HG03460 (cell line): Measurements from ENCODE around the gene EPHB4.
"Not testable (repeated sequence)": the region's sequence is repeated elsewhere in the genome, so short reads cannot be mapped to it uniquely, and the experiment has no call there.

Experiments used
- ATAC-seq: cut with Tn5 transposase; IDR thresholded peaks from one replicate; pipeline ENCODE4 v1.9.1; 2021; ENCODE audit not compliant: unreplicated experiment

The EPHB4 gene

GRCh38 chr7:100822236-100823139 lies 4.8 kb downstream of the EPHB4 start:
- ATAC-seq, result no peak

DNA sequence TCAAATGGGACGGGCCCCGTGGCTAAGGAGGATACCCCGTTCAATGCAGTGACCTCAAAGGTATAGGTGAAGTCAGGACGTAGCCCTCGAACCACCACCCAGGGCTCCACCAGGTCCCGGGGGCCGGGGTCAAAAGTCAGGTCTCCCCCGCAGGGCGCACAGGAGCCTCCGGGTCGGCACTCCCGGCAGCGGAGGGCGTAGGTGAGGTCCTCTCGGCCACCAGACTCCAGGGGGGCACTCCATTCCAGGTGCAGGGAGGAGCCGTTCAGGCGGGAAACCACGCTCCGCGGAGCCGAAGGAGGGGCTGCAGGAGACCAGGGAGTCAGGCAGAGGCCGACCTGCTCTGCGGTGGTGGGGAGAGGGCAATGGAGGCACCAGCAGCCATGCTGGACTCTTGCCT lies 7.7 kb downstream of the EPHB4 start:
- no peak for ATAC-seq

GRCh38 chr7:100818825-100819224 lies 8.5 kb downstream of the EPHB4 start:
- no peak for ATAC-seq

- ATAC-seq, result no peak
Measured at GRCh38 chr7:100818366-100818765, 9.0 kb downstream of the EPHB4 start.

DNA sequence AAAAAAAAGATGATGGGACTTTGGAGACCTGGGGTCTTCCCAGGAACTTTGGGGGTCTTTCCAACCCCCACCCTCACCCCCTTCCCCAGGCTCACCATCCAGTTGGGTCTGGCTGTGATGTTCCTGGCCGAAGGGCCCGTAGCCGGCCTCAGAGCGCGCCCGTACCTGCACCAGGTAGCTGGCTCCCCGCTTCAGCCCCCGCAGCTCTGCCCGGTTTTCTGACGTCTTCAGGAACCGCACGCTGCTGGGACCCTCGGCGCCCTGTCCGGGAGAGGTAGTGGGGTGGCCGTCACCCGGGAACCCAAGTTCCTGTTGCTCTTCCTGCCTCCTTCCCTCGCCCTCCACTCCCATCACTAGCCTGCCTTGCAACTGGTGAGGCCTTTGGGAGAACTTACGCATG lies 10.2 kb downstream of the EPHB4 start:
- no peak for ATAC-seq

DNA sequence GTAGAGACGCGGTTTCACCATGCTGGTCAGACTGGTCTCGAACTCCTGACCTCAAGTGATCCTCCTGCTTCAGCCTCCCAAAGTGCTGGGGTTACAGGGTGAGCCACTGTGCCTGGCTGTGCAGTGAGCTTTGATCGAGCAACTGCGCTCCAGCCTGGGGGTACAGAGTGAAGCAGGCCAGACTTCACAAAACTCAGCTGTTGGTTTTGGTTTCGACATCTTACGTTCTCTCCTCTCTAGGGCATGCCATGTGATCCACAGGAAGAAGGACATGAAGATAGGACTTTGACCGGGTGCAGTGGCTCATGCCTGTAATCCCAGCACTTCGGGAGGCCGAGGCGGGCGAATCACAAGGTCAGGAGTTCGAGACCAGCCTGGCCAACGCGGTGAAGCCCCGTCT lies 10.8 kb downstream of the EPHB4 start:
- ATAC-seq, result not testable (repeated sequence)

- ATAC-seq, result no peak
Measured at GRCh38 chr7:100812729-100813128, 14.6 kb downstream of the EPHB4 start.

DNA sequence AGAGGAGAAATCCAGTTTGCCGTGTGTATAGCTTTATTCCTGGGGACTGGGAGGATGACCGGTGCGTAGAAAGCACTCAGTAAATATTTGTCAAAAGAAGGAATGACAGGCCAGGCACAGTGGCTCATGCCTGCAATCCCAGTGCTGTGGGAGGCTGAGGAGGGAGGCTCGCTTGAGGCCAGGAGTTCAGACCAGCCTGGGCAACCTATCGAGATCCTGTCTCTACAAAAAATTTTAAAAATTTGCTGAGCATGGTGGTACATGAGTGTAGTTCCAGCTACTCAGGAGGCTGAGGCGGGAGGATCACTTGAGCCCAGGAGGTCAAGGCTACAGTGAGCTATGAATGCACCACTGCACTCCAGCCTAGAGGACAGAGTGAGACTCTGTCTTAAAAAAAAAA lies 15.8 kb downstream of the EPHB4 start:
- ATAC-seq, result no peak

- ATAC-seq, result no peak
Measured at GRCh38 chr7:100808354-100808875, 18.9 kb downstream of the EPHB4 start.

GRCh38 chr7:100806883-100807282 lies 20.4 kb downstream of the EPHB4 start:
- ATAC-seq, result not testable (repeated sequence)

- ATAC-seq, result no peak
Measured at GRCh38 chr7:100806276-100806675, 21.0 kb downstream of the EPHB4 start.

DNA sequence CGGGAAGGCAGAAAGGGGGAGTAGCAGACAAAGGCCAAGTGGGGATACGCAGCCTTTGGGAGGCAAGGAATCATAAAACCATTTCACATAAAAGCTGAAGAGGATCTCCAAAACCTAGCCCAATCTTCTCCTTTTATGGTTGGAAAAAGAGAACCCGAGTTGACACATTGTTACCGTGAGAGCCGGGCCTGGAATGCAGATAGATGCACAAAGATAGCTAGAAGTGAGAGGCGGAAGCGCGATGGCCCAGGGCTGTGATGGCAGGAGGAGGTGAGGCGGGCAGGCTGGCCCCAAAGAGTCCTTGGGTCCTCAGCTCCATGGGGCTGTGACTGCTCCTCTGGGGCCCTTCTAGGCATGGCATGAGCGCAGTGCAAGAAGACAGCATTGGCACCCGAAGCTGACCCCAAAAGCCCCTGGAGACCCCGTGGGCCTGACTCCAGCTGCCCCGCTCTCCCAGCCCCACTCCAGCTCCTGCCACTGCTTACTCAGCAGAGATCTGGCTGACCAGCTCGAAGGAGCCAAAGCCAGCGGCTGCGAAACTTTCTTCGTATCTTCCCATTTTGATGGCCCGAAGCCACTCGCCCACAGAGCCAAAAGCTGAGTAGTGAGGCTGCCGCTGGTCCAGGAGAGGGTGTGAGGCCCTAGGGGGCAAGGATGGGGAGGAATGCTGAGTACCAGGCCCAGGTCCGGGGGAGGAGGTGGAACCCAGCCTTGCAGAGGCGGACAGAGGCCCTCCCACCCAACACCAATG lies 22.5 kb downstream of the EPHB4 start:
- ATAC-seq, result no peak

- peak; percentile 97 for ATAC-seq
Measured at GRCh38 chr7:100803398-100804161, 23.7 kb downstream of the EPHB4 start.

DNA sequence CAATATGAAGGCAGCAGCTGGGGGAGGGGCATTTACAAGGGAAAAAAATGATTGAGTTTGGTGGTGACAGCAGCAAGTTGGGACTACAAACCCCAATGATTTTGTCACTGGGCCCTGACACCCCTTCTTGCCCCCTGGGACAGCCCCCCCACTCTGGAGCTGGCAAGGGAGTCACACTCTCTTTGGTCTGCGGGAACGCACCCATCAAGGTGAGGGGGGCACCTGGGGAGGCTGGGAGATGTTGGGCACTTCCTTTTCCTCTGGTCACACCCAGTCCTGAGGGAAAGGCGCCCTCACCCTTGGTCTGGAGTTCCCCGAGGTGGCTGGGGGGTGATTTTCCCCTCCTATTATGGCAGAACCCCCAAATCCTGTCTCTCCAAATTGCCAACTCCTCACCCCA lies 24.4 kb downstream of the EPHB4 start:
- ATAC-seq, result no peak

- ATAC-seq, result no peak
Measured at GRCh38 chr7:100801833-100802568, 25.3 kb downstream of the EPHB4 start.

DNA sequence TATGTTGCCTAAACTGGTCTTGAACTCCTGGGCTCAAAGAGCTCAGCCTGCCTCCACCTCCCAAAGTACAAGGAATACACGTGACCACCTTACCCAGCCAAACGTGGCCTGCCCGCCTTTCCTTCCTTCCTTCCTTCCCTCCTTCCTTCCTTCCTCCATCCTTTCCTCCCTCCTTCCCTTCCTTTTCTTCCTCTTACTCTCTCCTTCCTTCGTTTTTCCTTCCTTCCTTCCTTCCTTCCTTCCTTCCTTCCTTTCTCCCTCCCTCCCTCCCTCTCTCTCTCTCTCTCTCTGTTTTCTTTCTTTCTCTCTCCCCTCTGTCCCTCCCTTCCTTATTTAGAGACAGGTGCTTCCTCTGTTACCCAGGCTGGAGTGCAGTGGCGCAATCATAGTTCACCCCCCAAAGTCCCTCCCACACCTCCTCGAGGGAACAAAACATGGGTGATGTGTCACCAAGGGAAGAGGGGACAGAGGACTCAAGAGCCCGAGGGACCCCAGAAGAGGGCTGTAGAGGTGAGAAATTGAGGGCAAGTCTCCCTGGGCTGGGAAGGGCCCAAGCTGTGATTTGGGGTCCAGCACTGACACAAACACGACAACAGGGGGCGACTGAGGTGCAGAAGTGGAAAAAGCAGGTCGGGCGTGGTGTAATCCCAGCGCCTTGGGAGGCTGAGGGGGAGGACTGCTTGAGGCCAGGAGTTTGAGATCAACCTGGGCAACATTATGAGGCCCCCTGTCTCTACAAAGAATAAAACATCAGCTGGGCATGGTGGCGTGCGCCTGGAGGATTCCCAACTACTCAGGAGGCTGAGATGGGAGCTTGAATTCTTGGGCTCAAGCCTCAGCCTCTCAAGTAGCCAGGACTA lies 28.1 kb downstream of the EPHB4 start:
- ATAC-seq, result no peak

DNA sequence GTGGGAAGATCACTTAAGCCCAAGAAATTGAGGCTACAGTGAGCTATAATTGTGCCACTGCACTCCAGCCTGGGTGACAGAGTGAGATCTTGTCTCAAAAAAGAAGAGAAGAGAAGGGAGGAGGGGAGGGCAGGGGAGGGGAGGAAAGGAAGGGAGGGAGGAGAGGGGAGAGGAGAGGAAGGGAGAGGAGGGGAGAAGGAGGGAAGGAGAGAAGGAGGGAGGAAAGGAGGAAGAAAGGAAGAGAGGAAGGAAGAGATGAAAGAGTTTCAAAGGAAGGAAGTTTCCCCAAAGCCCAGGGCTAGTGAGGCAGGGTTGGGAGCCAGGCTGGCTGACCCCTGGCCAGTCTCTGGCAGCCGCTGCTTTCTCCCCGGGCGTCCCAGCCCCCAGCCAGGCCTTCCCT lies 32.6 kb downstream of the EPHB4 start:
- no peak for ATAC-seq

GRCh38 chr7:100793806-100794660 lies 33.3 kb downstream of the EPHB4 start:
- ATAC-seq, result no peak
